GM18526 (cell line): Measurements from ENCODE around the gene DOCK2.

ENCODE experiments used
- POLR2A ChIP-seq: IDR thresholded peaks from 3 replicates; pipeline ENCODE4 v1.6.1; 2011; ENCODE audit not compliant: insufficient read length; ENCODE audit errors: extremely low read depth

DOCK2 gene

DNA sequence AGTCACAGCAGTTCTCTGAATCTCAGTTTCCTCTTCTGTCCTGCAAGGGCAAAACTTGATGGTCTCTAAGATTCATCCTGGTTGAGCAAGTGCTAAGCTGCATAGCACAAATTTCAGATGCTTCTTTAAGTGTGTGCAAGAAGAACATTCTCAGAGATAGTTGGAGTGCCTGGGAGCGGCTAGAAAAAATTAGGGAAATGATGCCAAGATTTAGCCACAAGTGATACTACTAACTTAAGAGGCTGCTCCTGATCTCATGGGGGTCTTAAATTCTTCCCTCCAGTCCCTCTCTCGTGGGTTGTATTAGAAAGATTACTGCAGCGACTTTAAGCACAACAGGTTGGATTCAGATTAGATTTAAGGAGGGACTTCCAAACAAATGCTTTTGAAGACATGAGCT lies 319.1 kb downstream of the DOCK2 start:
- TF ChIP-seq POLR2A: no peak

DNA sequence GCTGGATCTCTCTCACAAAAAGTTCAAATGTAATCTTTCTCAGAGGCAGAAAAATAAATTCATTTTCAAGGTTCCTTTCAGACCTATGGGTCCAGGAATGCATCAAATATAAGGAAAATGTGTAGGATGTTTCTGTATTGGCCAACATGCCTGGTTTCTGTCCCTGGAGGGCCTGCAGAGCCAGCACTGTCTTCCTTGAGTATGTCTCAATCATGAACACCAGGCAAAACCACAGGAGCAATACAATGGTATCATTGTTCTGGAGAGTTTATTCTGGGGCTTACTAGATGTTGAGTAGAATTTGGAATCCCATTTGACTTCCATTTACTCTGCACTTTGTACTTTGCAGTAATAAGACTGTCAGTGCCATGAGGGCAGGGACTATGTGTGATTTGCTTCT lies 319.7 kb downstream of the DOCK2 start:
- TF ChIP-seq POLR2A: no peak

DNA sequence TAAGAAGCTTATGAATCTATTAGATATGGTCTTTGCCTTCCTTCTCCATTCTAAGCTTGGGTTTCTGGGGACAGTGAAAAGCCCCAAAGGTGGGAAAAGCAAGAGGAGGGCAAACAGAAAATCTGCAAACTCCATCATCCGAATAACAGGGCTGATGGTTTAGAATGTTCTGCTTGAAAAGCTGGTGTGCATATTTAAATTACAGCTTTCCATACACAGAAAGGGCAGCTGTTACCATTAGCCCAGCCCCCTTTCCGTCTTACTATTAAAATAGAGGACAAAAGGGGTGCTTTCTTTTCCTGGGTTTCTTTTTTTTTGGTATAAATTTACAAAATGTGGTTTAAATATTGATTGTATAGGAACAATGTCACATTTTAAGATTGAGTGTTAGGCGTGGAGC lies 321.2 kb downstream of the DOCK2 start:
- no peak for TF ChIP-seq POLR2A

DNA sequence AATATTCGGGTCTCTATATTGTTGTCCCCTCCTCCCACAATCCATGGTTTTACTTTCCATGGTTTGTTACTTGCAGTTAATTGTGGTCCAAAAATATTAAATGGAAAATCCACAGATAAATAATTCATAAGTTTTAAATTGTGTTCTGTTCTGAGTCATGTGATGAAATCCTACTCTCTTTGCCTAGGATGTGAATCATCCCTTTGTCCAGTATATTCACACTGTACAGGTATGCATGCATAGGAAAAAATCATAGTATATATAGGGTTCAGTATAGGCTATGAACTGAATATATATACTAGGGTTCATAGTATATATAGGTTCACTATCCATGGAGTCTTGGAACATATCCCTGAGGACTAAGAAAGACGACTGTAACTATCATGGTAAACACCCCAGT lies 323.6 kb downstream of the DOCK2 start:
- no peak for TF ChIP-seq POLR2A

DNA sequence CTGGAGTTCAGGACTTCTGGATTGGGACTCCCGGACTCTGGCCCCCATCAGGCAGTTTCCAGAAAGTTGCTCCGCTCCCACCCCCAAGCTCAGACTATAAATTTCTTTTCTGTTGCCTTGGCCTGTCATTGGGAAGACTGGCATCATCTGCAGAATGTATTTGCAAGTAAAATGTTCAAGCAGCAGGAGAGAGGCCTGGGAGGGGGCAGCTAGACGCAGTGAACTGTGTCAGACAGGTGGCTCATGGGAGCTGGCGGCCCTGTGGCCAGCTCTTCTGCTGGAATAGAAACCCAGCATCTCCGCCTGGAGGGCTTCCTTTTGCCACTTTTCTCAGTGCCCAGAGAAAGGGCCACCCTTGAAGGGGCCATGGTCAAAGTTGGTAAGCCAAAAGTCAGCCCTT lies 327.2 kb downstream of the DOCK2 start:
- no peak for TF ChIP-seq POLR2A

DNA sequence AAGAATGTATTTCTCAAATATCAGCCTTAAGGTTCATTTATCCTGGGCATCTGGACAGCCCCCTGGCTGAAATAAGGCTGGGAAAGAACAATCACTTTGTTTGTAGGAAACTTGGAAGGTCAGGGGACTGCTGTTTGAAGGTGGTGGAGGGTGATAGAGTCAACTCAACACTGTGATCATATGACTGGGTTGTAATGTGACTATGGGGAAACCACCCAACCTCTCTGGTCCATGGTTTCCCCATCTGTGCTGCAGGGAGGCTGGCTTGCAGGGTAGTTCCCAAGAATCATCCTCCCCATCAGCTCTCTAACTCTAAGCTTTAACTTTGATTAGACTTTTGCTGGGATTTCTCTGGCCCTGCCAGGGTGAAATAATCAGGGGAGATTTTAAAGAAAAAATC lies 333.3 kb downstream of the DOCK2 start:
- no peak for TF ChIP-seq POLR2A

DNA sequence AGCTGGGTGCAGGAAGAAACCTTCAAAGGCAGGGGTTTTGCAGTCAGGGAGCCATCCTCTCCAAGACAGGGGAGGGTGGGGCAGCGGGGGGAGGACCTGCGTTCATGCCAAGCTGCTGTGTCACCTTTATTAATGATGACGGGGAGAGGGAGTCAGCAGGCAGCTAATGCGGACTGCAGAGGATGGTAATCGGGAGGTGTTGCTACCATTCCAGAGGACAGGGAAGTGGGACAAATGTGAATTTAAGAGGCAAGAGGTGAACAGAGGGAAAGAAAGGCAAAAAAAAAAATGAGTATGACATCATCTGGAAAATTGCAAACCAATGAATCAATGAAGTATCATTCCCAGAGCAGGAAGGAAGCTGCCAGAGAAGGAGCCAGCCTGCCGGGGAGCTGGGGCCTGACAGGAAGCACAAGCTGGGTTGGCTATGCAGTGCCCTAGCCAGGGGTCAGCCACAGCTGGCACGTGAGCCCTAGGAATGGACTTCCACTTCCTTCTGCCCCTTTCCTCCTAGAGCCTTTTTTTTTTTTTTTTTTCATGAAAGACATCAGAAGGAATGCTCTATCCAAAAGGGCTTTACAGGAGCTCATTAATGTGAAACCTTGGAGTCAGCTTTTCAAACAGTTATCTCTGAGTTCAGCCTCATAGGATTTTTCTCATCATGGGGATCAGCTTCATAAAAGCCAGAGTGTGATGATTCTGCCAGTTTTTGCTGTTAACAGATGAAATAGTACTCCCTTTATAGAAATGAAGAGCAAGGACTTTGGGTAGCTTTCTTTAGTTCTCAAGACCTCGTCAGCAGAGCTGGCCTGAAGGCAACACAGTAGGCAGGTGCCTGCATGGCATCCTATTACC lies 334.1 kb downstream of the DOCK2 start:
- no peak for TF ChIP-seq POLR2A

DNA sequence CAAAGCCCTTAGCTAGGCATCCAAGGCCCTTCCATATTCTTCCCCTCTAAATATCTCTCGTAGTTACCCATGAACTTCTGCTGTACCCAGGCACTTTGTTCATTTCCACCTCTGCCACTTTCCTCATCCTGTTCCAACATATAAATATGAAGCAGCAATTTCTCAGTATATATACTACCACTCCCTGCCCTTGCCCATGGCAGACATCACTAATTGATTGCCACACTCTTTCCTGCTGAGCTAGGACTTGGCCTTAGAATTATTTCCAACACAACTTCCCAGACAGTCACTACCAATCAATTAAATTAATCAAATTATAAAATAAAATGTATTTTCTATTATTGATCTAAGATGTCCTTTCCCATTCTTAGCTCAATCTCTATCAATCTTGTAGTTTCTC lies 334.7 kb downstream of the DOCK2 start:
- no peak for TF ChIP-seq POLR2A

DNA sequence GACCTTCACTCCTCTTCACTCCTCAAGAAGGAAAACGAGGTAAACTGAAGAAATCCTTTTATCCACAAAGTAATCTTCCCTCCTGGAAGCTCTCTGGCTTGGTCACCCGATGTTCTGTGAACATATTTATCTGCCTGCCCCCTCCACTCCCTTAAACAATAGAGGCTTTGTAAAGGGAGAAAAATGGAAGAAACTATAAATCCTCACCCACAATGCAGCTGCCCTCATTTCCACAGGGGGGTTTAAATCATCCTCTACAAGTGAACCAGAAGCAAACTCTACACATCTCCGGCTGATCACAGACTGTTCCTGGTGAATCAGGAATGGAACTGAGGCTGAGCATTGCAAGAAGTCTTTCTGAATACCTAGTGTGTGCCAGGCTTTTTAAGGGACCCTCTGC lies 336.0 kb downstream of the DOCK2 start:
- TF ChIP-seq POLR2A: no peak

DNA sequence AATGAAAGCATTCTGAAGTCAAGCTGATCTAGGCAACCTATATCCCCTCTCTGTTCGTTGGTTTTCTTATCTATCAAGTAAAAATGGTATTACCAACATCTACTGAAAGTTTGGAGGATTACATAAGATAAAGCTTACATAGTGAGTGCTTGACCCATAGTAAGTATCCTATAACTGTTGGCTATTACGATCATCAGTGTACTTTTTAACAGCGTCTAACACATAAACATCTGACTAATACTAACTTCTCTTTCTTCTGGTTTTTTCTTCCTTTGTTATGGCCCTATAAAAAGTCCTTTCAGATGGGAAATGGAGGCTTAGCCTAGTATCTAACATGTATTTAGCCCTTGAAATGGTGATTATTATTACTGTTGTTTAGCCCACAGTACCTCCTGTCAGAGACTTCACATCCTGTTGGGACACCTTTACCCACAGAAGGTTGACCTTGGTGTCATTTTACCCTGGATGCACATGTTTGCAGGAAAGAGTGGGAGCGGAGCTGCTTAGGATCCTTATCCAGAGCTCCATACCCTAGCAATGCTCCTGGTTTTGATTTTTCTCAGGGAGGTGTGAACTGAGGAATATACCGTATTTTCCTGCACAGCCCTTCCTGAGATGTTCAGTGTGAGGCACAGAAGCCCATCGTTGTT lies 337.2 kb downstream of the DOCK2 start:
- no peak for TF ChIP-seq POLR2A

DNA sequence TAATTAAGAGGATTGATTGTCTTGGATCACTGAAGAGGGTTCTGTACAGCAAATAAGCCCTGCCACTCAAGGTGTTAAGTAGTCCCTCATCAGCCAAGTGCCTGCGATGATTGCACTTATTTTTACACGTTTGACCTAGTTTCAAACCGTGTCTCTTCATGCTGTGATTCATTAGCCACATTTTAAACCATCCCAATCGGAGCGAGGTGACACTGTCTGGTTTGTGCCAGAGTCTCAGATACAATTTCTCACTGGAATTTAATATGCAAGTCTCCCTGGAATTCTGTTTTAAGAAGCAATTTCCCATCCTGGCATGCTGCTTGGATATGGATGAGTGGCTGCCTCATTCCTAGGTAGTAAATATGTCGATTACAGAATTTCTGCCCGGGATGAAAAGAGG lies 341.6 kb downstream of the DOCK2 start:
- TF ChIP-seq POLR2A: no peak

DNA sequence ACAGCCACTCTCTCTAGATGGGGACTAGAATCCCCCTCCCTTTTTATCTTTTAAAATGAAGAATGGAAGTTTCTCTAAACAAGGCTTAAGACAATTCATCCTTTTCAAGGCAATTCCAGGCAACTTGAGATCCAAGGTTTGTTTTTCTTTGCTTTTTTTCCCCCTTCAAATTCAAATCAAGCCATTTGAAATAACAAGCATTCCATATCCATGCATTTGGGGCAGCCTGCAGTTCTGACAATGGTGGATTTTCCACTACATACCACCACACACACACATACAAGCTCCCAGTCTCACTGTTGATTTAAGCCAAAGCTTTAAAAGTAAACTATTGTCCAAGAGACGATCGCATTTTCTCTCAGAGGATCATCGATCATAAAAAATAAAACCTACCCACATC lies 342.8 kb downstream of the DOCK2 start:
- TF ChIP-seq POLR2A: no peak

DNA sequence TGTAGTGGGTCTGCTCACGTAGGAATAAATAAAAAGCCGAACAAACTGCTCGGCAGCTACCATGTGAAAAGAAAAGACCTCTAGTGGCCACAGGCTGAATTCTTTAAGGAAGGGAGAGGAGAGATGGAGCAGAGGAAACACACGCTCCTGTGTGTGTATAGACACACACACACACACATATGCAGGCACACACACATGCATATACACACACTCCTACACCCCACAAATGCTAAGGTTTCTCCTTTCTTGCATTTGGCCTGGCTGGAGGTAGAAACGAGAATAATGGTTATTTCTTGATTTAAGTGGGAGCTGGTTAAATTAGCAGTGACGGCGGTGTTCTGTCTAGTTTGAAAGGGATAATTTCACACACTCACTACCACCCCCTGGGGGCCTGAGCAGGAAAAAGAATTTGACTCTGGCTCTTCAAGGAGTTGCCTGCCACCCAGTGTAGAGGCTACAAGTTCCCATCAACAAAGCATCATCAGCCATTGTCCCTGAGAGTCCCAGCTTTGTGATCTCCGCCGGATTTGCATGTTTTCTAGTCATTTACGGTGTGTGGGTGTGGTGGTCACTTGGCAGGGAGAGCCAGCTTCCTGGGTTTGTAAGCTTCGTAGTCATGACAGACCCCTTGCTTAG lies 343.5 kb downstream of the DOCK2 start, which contains the start of gene INSYN2B:
INSYN2B (minus strand) TSS at position 78 of the 636 bp plus-strand sequence. CDS start 96,597 bp downstream, outside the sequence.
- TF ChIP-seq POLR2A: no peak

DNA sequence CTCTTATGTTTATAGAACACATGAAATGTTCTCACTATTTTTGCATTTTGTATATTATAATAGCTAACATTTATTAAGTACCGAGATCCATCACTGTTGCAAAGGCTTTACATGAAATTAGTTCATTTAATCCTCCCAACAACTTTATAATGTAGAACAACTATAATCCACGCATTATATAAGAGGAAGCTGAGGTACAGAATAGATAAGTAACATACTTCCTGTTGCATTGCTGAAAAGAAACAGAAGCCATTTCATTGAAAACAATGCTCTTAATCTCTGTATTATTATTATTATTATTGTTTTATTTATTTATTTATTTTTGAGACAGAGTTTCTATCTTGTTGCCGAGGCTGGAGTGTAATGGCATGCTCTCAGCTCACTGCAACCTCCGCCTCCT lies 351.1 kb downstream of the DOCK2 start:
- no peak for TF ChIP-seq POLR2A

DNA sequence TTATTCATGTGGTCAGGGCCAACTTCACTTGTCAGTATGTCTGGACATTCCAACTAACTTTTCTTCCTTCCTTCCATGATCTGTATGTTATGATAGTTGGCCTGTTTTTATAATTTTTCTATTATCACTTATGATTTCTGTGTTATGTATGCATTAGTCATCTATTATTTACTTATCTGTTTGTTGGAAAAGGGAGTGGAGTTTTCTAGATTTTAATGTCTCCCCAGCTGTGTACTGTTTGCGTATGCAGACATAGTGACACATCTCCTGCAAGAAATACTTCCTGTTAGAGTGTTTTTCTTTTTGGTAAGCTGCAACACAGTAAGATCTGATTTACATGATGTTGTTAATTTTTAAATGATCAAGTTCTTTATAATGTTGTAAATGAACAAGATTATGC lies 351.9 kb downstream of the DOCK2 start:
- no peak for TF ChIP-seq POLR2A

DNA sequence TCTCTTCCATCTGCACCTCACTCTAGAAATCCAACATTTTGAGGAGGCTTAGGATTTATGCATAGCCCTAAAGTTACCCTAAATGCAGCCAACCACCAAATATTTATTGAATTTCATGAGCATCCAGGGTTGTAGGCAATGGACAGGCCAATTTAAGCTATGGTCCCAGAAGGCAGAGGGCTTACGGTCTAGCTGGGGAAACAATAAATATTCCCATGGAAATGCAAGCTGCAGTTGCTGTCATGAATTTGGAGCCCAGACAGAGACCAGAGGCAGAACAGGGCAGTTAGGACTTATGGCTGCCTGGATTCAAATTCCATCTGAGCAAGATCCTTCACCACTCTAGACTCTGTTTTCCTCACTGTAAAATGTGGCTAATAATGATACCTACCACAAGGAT lies 352.3 kb downstream of the DOCK2 start:
- no peak for TF ChIP-seq POLR2A
